AML-193 (cell line): Measurements from ENCODE around the gene PDE6H.

ENCODE experiments used
- DNase-seq, 2 experiments: peaks; one replicate each; lab custom pipeline; 2025; lab: John Stamatoyannopoulos, UW

The PDE6H gene

GRCh38 chr12:14974633-14975032 lies 1.8 kb downstream of the PDE6H start:
- DNase-seq, result no peak

- no peak for DNase-seq
Measured at GRCh38 chr12:14975457-14975856, 2.6 kb downstream of the PDE6H start.

- DNase-seq, result no peak
Measured at GRCh38 chr12:14976658-14977057, 3.8 kb downstream of the PDE6H start.

GRCh38 chr12:14979468-14979867 lies 6.6 kb downstream of the PDE6H start:
- DNase-seq, result peak in 1 of 2 experiments; percentile 18

- DNase-seq, result peak; percentile 90 to 92
Measured at GRCh38 chr12:14981049-14981448, 8.2 kb downstream of the PDE6H start.

GRCh38 chr12:14982562-14982961 lies 9.7 kb downstream of the PDE6H start:
- peak; percentile 94 to 98 for DNase-seq

- peak in 1 of 2 experiments; percentile 48 for DNase-seq
Measured at GRCh38 chr12:14982991-14983390, 10.1 kb downstream of the PDE6H start.

GRCh38 chr12:14984036-14984435 lies 11.2 kb downstream of the PDE6H start:
- DNase-seq, result no peak

- DNase-seq, result no peak
Measured at GRCh38 chr12:14984766-14985285, 12.0 kb downstream of the PDE6H start.

GRCh38 chr12:14986449-14986848 lies 13.6 kb downstream of the PDE6H start:
- no peak for DNase-seq

- DNase-seq, result peak; percentile 35 to 57
Measured at GRCh38 chr12:14988035-14988434, 15.2 kb downstream of the PDE6H start.

- DNase-seq, result no peak
Measured at GRCh38 chr12:14989790-14990189, 16.9 kb downstream of the PDE6H start.

- no peak for DNase-seq
Measured at GRCh38 chr12:14991069-14991468, 18.2 kb downstream of the PDE6H start.

- peak in 1 of 2 experiments; percentile 23 for DNase-seq
Measured at GRCh38 chr12:14992673-14993072, 19.8 kb downstream of the PDE6H start.

GRCh38 chr12:14993117-14993516 lies 20.3 kb downstream of the PDE6H start:
- no peak for DNase-seq

GRCh38 chr12:14993537-14994266 lies 20.9 kb downstream of the PDE6H start:
- no peak for DNase-seq

GRCh38 chr12:14994610-14995009 lies 21.8 kb downstream of the PDE6H start:
- no peak for DNase-seq

- peak; percentile 45 to 74 for DNase-seq
Measured at GRCh38 chr12:14995583-14996425, 23.0 kb downstream of the PDE6H start.

GRCh38 chr12:14997998-14998397 lies 25.2 kb downstream of the PDE6H start:
- DNase-seq, result no peak

GRCh38 chr12:14999021-14999694 lies 26.3 kb downstream of the PDE6H start:
- no peak for DNase-seq

- no peak for DNase-seq
Measured at GRCh38 chr12:14999695-15000365, 27.0 kb downstream of the PDE6H start.

GRCh38 chr12:15000575-15000974 lies 27.7 kb downstream of the PDE6H start:
- no peak for DNase-seq
